ENCODE results near the gene IFI30. TPM values are rescaled to one million over a fixed set of nuclear protein-coding genes. Genes with fewer than 3 reads are reported as not detected.

IFI30 gene
- total RNA-seq, 1 donor from 2014 or later: 32.3 TPM

DNA sequence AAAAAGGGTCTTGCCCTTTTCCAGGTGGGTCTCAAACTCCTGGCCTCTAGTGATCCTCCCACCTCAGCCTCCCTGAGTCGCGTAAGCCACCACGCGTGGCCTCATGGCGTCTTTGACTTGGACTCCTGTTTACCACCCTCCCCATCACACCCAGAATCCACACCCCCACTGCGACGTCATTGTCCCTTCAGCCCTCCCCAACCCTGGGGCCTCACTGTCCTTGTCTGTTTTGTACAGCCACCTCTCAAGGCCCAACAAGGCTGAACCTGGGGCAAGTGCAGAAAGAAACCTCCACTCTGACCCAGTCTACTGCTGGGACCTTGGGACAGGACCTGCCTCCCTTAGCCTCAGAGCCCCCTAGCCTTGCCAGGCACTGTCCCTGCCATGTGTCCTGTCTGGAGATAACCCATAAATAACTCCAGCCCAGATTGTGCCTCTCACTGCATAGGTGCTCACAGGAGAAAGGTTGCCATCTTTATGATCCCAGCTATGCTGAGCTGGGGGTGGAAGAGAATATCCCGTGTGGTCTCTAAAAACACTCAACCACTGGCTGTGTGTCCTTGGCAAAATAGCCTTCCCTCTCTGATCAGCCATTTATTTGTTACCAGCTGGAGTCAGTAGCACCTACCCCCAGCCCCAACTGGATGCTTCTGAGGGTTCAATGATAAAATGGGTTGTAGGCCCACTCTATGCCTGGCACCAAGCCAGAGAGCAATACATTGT, 1.8 kb upstream of the IFI30 start:
- no peak for DNase-seq (ENCODE audit: low spot score)

DNA sequence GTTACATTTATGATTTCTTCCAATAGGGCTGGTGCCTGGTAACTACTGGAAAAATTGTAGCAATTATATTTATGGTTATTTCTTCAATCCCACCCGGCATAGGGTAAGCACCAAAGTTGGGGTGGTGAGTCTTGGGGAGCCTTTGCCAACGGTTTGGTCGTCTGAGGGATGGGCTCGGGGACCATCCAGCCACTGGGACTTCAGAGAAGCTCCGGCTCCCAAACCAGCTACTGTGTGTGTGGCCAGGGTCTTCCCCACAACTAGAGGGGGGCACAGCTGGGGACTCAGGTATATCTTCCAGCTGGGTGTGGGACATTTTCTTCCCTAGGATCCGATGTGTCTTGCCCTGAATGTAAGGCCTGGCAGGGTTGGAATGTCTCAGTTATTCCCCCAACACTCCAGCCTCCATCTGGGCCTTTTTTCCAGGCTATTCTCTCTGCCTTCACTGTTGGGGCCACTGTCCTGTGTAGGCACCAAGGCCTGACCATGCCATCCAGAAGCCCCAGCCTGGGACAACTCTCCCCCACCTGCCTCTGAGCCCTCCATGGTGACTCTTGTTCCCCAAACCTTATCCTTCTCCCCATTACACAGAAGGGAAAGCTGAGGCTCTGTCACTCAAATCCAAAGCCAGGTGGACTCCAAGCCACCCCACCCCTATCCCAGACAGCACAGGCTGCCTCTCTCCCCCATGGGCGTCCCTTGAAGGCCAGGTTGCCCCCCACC, 1.1 kb upstream of the IFI30 start:
- no peak for DNase-seq (ENCODE audit: low spot score)

DNA sequence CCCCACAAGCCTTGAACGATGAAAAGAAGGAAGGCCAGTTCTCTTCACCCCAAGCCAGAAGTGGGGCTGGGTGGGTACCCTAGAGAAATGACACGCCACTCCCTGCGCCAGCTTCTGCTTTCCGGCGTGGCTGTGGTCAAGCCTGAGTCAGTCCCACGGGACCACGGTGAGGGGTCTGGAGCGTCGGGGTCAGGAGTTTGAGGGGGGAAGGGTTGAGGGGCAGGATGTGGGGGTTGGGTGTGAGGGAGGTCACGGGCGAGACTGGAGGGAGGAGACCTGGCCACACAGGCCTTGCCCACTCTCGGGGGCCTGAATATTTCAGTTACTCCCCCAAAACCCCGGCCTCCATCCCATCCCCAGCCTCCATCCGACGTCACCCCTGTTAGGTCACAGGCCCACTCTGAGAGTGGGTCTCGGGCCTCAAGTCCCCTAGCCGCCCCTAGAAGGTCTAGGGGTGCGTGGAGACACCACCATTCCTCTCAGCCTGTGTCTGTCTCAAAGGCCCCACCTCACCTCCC, 500 bp upstream of the IFI30 start:
- DNase-seq (ENCODE audit: low spot score): no peak

DNA sequence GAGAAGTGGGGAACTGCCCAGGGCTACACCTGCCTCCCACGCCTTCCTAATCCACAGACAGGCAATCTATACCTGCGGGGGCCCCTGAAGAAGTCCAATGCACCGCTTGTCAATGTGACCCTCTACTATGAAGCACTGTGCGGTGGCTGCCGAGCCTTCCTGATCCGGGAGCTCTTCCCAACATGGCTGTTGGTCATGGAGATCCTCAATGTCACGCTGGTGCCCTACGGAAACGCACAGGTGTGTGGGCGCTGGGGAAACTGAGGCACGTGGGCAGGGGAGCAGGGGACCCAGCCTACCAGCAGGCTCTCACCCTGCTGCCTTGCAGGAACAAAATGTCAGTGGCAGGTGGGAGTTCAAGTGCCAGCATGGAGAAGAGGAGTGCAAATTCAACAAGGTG, 1.4 kb downstream of the IFI30 start:
- no peak for DNase-seq (ENCODE audit: low spot score)

DNA sequence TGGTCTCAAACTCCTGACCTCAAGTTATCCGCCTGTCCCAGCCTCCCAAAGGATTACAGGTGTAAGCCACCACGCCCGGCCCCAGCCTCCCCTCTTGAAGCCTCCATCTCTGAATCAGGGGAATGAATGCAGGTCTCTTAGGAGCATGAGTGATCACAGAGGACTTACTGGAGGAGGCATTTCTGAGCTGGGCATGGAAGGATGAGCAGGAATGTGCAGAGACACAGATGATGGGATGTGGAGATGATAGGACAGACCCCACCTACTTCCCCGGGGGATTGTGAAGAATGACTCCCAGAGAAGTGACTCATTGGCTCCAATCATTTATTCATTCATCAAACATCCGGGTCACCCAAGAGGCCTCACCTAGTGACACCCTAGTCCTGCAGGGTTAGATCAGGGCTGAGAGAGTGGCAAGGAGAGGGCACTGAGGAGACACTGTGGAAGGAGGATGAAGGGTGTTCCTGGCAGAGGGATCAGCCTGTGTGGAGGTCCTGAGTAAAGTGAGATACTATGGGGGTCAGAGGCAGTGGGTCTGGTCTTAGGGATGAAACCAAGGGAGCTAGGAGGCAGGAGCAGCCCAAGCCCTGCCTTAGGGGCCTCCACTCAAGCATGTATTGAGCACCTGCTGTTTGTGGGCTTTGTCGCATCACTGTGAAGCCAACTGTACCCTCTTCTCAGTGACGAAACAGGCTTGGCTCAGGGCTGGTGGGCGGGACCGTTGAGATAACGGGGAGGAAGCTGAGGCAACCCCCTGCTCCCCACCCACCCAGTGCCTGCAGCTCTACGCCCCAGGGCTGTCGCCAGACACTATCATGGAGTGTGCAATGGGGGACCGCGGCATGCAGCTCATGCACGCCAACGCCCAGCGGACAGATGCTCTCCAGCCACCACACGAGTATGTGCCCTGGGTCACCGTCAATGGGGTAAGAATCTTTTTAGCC, 3.0 kb downstream of the IFI30 start:
- no peak for DNase-seq (ENCODE audit: low spot score)

DNA sequence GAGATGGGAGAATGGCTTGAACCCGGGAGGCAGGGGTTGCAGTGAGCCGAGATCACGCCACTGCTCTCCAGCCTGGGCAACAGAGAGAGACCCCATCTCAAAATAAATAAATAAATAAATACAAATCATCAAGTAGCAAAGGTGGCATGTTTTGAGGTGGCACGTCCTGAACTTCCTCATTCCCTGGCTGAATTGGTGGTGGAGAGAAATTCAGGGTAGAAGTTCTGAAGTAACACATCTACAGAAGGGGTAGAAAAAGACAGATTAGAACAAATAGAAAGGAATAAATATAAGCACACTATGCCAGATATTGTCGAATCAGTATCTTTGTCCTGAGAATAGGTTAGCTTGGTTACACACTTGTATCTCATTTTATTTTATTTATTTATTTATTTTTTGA, 6.3 kb downstream of the IFI30 start:
- DNase-seq (ENCODE audit: low spot score): no peak

DNA sequence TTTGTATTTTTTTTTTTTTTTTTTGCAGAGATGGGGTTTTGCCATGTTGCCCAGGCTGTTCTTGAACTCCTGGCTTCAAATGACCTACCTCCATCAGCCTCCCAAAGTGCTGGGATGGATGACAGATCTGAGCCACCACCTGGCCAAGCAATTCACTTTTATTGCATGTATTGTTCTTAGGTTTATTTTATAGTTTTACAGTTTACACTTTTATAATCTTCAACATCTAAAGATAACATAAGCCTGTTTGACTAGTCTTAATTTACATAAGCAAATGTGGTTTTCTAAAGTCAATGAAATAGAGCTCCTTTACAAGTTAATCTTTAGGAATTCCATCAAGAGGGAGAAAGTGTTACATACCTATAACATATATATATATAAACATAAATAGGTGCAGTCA, 9.9 kb downstream of the IFI30 start:
- no peak for DNase-seq (ENCODE audit: low spot score)

DNA sequence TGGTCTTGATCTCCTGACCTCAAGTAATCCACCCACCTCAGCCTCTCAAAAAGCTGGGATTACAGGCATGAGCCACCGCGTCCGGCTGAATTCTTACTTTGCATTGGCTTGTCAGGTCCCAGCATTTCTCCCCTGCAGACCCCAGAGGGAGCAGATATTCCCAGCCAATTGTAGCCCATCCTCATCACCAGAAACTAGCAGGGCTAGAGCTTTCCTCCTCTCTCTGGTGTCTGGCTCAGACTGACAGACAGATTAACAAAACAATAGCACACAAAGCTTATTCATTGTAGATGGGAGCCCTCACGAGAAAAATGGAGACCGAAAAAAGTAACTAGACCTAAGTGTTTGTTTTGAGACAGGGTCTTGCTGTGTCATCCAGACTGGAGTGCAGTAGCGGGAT, 11.9 kb downstream of the IFI30 start:
- no peak for DNase-seq (ENCODE audit: low spot score)

DNA sequence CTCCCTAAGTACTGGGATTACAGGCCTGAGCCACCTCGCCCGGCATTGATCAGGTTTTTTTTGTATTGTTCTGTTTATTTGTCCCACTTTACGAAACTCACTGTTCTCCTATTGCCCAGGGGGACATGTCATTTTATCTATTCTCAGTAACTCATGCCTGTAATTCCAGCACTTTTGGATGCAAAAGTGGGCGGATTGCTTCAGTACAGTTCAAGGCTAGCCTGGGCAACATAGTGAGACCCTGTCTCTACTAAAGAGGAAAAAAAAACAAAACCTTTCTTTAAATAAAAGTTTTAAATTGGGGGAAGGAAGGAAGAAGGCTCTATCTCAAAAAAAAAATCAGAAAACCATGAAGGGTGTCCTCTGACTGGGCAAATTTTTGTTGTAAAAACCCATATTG, 16.7 kb downstream of the IFI30 start:
- no peak for DNase-seq (ENCODE audit: low spot score)

DNA sequence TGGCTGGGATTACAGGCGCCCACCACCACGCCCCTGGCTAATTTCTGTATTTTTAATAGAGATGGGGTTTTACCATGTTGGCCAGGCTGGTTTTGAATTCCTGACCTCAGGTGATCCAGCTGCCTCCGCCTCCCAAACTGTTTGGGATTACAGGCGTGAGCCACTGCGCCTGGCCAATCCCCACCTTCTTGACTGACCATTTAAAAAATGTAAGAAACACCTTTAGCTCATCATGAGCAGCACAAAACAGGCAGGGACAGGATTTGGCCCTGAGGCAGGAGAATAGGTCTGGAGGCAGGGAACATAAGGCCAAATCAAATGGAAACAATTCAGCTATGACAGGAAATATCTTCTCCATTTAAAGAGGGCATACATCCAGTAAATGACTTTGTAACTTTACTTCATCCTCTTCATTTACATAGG, 18.0 kb downstream of the IFI30 start:
- DNase-seq (ENCODE audit: low spot score): no peak

DNA sequence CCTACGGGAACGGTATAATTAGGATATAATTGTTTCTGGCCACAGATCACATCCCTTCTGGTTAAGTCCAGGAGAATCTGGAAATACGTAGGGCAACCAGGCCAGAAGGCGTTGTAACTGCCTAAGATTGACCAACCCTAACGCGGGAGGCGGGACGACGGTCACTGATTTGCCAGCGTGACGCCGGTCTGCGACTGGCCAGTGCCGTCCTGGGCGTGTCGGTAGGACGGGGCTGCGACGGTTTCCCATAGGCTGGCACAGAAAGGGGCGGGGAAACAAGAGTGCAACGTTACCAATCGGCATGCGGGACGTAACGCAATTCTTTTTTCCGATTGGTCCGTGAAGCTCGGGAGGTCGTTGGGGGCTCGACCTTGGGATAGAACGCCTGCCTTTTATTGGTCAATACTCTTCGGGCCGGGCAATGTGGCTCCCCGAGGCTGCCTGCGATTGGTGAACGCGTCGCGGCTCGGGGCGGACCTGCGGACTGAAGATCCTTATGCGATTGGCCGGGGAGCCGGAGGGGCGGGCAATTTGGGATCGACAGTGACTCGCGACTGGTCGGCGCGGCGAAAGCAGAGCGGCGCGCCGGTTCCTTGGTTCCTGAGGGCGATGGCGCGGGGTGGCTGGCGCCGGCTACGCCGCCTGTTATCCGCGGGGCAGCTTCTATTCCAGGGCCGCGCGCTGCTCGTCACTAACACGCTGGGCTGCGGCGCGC, 19.2 kb downstream of the IFI30 start, which contains the start of gene MPV17L2:
TSS of gene MPV17L2 (plus strand) at position 546 of the 715 bp plus-strand sequence. CDS start at position 610, 64 bp downstream.
- DNase-seq (ENCODE audit: low spot score): peak; percentile 100

DNA sequence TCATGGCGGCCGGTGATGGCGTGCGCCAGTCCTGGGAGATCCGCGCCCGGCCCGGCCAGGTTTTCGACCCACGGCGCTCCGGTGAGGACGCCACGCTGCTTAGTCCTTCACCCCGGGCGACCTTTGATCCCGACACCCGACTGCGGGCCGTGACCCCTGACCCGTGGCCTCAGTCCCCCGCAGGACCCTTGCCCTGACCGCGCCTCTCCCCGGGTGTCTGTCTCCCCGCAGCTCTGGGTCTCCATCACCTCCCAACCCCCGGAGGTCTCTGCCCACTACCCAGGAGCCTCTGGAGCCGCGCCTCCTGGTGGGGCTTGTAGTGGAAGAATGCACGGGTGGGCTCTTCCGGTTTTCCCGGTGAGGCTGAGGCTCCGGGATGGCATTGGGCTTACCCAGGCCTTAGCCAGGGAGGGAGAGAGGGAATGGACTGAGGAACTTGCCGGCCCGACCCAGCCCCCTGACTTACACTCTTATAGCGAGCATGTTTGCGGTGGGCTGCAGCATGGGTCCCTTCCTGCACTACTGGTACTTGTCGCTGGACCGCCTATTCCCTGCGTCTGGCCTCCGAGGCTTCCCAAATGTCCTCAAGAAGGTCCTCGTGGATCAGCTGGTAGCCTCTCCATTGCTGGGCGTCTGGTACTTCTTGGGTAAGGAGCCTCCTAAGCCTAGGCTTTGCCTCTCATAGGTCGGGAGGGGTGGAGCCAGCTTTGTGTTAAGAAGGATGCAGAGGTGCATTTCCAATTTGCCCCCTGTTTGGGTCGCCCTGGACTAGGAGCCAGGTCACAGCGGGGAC, 20.0 kb downstream of the IFI30 start:
- no peak for DNase-seq (ENCODE audit: low spot score)

DNA sequence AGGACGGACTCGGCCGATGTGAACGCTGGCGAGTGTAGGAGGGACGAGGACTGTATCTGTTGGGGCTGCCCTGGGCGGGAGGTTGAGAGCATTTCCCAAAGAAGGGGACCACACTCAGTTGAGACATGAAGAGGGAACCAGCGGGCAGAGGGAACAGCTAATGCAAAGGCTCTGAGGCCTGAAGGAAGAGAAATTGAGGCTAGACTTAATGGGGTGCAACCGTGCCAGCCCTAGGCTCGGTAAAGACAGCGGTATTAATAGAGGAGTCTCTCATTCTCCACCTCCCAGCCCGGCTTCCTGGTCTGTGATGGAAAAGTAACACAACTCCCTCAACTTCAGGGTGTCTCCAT, 20.5 kb downstream of the IFI30 start:
- DNase-seq (ENCODE audit: low spot score): no peak

DNA sequence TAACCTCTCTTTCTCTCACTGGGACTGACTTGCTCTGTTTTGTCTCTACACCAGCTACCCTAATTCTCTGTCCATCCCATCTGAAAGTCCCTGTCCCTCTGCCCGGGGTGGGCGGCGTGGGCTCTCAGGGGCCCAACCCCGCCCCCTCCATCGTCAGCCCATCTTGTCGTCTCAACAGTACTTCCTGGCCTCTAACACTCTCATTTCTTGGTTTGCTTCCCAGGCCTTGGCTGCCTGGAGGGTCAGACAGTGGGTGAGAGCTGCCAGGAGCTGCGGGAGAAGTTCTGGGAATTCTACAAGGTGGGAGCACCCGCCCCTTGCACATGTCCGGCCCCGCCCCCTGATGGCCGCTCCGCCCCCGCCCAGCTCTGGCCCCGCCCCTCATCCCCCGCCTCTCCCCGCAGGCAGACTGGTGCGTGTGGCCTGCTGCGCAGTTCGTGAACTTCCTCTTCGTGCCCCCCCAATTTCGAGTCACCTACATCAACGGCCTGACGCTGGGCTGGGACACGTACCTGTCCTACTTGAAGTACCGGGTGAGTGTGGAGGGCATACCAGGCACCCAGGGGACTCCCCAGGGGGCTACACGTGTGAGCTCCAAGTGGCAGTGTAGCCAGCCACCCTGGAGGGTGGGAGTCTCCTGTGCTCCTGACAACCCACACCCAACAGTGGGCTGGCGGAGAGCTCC, 21.1 kb downstream of the IFI30 start:
- no peak for DNase-seq (ENCODE audit: low spot score)

DNA sequence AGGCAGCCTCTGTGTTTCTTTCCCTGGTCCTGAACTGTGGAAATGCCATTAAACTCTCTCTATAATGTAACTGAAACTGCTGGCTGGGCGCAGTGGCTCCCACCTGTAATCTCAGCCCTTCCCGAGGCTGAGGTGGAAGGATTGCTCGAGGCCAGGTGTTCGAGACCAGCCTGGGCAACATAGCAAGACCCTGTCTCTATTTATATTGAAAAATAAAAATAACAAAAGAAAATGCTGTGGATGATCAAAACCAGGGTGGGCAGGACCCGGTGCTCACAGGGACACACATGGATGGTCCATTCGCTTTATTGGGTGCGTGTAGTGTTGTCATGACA, 22.9 kb downstream of the IFI30 start:
- no peak for DNase-seq (ENCODE audit: low spot score)

DNA sequence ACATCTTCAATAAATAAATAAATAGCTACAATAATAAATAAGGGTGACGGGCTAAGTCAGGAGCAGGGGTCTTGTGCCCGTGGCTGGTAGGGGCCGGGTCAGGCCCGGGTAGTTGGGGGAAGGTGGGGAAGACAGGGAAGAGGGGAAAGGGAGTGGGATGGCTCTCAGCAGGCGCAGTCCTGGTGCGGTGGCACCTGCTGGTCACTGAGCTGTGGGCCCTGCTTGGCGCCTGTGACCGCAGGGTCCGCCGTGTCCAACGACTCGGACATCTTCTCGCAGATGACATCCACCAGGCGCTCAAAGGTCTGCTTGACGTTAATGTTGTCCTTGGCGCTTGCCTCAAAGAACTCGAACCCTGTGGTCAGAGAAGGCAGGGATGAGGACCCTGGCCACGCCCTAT, 23.7 kb downstream of the IFI30 start:
- no peak for DNase-seq (ENCODE audit: low spot score)

DNA sequence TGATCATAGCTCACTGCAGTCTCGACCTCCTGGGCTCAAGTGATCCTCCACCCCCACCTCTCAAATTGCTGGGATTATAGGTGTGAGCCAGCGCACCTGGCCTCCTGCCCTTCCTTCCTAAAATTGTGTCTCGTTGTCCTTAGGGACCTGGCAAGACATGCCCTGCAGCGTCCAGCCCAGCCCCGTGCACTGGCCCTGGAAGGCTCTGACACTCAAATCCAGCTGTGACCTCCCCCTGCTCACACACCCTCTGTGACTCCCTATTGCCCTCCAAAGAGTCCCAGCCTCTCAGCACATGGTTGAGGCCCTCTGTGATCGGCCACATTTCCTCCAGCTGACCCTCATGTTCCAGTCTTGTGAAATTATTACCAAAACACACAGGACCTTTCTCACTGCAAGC, 24.3 kb downstream of the IFI30 start:
- DNase-seq (ENCODE audit: low spot score): no peak

DNA sequence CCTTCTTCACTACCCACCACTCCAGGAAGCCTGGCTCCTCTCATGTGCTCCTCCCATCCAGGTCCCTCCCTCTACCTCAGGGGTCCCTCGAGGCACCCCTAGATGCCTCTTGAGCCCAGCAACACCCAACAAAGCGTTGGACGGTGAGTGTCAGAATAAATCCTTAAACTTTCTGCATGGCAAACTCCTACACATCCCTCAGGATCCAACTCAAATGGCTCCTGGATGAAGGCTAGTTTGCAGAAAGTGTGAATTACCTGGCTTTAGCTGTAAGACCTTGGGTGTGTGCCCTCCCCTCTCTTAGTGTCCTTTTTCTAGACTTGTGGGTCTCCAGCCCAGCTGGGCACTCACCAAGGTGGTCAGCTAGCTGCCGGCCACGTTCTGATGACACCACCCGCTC, 24.8 kb downstream of the IFI30 start:
- DNase-seq (ENCODE audit: low spot score): no peak

DNA sequence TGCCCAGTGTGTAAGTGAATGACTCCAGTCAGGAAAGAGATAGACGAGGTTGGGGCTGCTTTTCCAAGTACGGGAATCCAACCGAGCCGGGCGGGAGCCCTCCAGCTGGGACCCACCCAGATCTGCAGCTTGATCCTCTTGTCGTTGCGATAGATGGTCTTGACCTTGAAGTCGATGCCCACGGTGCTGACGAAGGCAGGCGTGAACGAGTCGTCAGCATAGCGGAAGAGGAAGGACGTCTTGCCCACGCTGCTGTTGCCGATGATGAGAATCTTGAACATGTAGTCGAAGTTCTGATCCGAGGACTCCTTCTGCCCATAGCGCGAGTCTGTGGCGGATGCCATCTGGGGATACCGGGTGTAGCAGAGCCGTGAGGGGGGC, 28.8 kb downstream of the IFI30 start:
- DNase-seq (ENCODE audit: low spot score): no peak

DNA sequence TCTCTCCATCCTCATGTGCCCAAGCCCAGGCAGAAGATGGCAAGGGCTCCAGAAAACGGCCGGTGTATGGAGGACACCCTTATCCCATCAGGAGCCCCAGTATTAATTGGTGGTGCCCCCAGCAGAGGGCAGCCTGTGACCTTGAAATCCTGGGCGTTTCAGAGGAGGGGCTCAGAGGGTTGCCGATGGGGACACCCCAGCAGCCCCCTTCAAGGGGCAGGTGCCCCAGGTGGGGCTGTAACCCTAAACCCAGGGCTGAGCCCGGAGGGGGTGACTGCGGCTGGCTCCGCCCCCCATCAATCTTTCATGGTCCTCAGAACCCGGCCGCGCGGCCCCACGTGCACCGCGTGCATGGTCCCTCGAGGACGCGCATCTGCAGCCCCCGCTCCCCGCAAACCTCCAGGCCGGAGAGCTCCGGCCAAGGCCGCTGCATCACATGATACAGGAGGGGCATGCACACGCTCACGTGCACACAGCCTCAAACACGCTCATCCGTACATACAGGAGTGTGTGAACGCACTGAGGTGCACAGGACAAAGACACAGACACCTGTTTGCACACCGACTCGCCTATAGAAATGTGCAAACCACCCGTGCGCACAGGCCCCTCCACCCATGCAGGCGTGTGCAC, 29.3 kb downstream of the IFI30 start:
- DNase-seq (ENCODE audit: low spot score): peak; percentile 65
